OCI-LY7 (cell line): ENCODE measurements around the gene ARX.

Source experiments
- EZH2phosphoT487 ChIP-seq: fragments of 200-600 bp; sonication (generic); IDR thresholded peaks from 2 replicates; pipeline ENCODE4 v1.6.1; 2018; ENCODE audit warnings: low read depth, borderline replicate concordance, mild to moderate bottlenecking, mixed run types, antibody characterized with exemption, low read length, moderate library complexity, mixed read lengths
- TF ChIP-seq, protein P1 (sequence below): fragments of 200-600 bp; sonication (generic); conservative IDR thresholded peaks from 2 replicates; pipeline ENCODE4 v1.5.1; 2014; ENCODE audit warnings: mild to moderate bottlenecking, antibody characterized with exemption, low read length, moderate library complexity, mixed read lengths

DNA sequence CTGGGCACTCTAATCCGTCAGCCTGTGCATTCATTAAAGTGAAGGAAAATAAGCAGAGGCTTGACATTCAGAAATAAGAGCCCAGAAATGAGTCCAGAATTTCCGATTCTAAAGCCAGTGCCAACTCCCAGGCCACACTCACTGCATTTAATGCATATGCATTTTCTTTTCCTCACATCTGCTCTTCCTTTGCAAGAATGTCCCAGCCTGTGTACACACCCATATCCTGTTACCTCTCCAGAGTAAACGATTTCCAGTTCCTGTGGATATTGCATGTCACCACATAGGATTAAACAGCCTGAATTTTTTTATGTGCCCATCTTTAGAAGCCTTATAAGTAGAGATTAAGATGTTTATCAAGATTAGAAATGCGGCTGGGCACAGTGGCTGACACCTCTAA is 27.5 kb downstream of the ARX start:
- TF ChIP-seq, protein P1, sequence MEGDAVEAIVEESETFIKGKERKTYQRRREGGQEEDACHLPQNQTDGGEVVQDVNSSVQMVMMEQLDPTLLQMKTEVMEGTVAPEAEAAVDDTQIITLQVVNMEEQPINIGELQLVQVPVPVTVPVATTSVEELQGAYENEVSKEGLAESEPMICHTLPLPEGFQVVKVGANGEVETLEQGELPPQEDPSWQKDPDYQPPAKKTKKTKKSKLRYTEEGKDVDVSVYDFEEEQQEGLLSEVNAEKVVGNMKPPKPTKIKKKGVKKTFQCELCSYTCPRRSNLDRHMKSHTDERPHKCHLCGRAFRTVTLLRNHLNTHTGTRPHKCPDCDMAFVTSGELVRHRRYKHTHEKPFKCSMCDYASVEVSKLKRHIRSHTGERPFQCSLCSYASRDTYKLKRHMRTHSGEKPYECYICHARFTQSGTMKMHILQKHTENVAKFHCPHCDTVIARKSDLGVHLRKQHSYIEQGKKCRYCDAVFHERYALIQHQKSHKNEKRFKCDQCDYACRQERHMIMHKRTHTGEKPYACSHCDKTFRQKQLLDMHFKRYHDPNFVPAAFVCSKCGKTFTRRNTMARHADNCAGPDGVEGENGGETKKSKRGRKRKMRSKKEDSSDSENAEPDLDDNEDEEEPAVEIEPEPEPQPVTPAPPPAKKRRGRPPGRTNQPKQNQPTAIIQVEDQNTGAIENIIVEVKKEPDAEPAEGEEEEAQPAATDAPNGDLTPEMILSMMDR = no peak
- TF ChIP-seq EZH2phosphoT487 = no peak
